Body of pancreas (tissue), 4 donors: Measurements from ENCODE around the gene MATR3.

Experiments
- CTCF ChIP-seq, 7 experiments: fragments of 450-650 bp in 4 of 7; fragments of 200-600 bp in 3 of 7; sonication (generic) in 3 of 7; IDR thresholded peaks; one replicate each; pipeline ENCODE4 v1.5.1; 2016 to 2019; ENCODE audit warnings: antibody characterized with exemption in 7 of 7
- POLR2A ChIP-seq, 3 donors: fragments of 450-650 bp; IDR thresholded peaks; one replicate each; pipeline ENCODE4 v1.6.1; 2016; ENCODE audit warnings: antibody characterized with exemption in 3 of 3, mild to moderate bottlenecking in 2 of 3

GRCh38 chr5:139262059-139262741, 31.3 kb upstream of the MATR3 start:
- TF ChIP-seq CTCF (IDR thresholded peaks at IDR 0.05) (no peak), POLR2A (IDR thresholded peaks at IDR 0.05) (no peak)
